IMR-90 (cell line): ENCODE data around the gene CD3E. TPM values are rescaled to one million over a fixed set of nuclear protein-coding genes. Genes with fewer than 3 reads are reported as not detected.

ENCODE experiments used
- ATAC-seq: fragments of 200-7000 bp; cut with Tn5 transposase; 2 replicates; pipeline ENCODE4 v1.9.1; 2020; ENCODE audit warnings: low read depth, mild to moderate bottlenecking, moderate library complexity
- BruUV-seq: library from RNA; stranded (reverse); fragments of 400-500 nt; replicated peaks from 2 replicates; lab custom pipeline; 2021; lab: Mats Ljungman, UMichigan
- CTCF ChIA-PET: fragments of 300-600 bp; formaldehyde crosslinking; extraction: SDS; loops from one replicate; lab custom pipeline; 2021; ENCODE audit warnings: antibody characterized with exemption; lab: Yijun Ruan, JAX
- POLR2A ChIA-PET: fragments of 300-600 bp; sonication (Branson Sonifier 250); formaldehyde crosslinking; loops from one replicate; lab custom pipeline; 2022; ENCODE audit warnings: antibody characterized with exemption; ENCODE audit not compliant: unreplicated experiment; lab: Charles Lee
- DNase-seq: peaks from one replicate; pipeline ENCODE4 v3.0.0; 2013
- H2AFZ ChIP-seq: replicated peaks from 2 replicates; pipeline ENCODE3; 2013; ENCODE audit warnings: low read length, mild to moderate bottlenecking; ENCODE audit not compliant: poor library complexity
- H2AK5ac ChIP-seq: 2 replicates; pipeline ENCODE4 v1.6.1; 2013; ENCODE audit warnings: low read depth, low read length, inconsistent platforms
- H2AK9ac ChIP-seq: replicated peaks from 2 replicates; pipeline ENCODE3; 2013; ENCODE audit warnings: mild to moderate bottlenecking, low read depth, low read length, moderate library complexity; ENCODE audit not compliant: poor library complexity
- H2BK120ac ChIP-seq: 2 replicates; pipeline ENCODE4 v1.6.1; 2013; ENCODE audit warnings: low read depth, low read length, inconsistent platforms
- H2BK15ac ChIP-seq: 3 replicates; pipeline ENCODE4 v1.6.1; 2013; ENCODE audit warnings: low read depth, low read length, inconsistent platforms
- H2BK20ac ChIP-seq: 2 replicates; pipeline ENCODE4 v1.6.1; 2013; ENCODE audit warnings: low read depth, mild to moderate bottlenecking, inconsistent platforms, low read length, moderate library complexity
- H2BK5ac ChIP-seq: 2 replicates; pipeline ENCODE4 v1.6.1; 2013; ENCODE audit warnings: mild to moderate bottlenecking, low read depth, low read length, inconsistent platforms; ENCODE audit not compliant: poor library complexity, severe bottlenecking
- H3K14ac ChIP-seq: replicated peaks from 2 replicates; pipeline ENCODE4 v1.6.1; 2013; ENCODE audit warnings: low read depth, low read length, inconsistent platforms
- H3K18ac ChIP-seq: 2 replicates; pipeline ENCODE4 v1.6.1; 2013; ENCODE audit warnings: low read depth, low read length, control low read depth
- H3K23ac ChIP-seq: 2 replicates; pipeline ENCODE4 v1.6.1; 2013; ENCODE audit warnings: low read depth, low read length, inconsistent platforms
- H3K27ac ChIP-seq: 2 replicates; pipeline ENCODE4 v1.5.1; 2013; ENCODE audit warnings: mild to moderate bottlenecking, control low read depth, low read length; ENCODE audit not compliant: insufficient read depth
- H3K27me3 ChIP-seq: 2 replicates; pipeline ENCODE4 v1.6.1; 2013; ENCODE audit warnings: low read length; ENCODE audit not compliant: control insufficient read depth, insufficient read depth
- H3K36me3 ChIP-seq: 2 replicates; pipeline ENCODE4 v1.6.1; 2013; ENCODE audit warnings: low read length, mixed read lengths; ENCODE audit not compliant: control insufficient read depth, insufficient read depth
- H3K4ac ChIP-seq: 2 replicates; pipeline ENCODE4 v1.6.1; 2013; ENCODE audit warnings: low read depth, low read length, inconsistent platforms
- H3K4me1 ChIP-seq: 2 replicates; pipeline ENCODE4 v1.6.1; 2013; ENCODE audit warnings: low read length, mixed read lengths; ENCODE audit not compliant: control insufficient read depth, insufficient read depth
- H3K4me2 ChIP-seq: 2 replicates; pipeline ENCODE4 v1.6.1; 2013; ENCODE audit warnings: low read depth, mild to moderate bottlenecking, control low read depth, low read length, moderate library complexity
- H3K4me3 ChIP-seq: 2 replicates; pipeline ENCODE4 v1.5.1; 2013; ENCODE audit warnings: low read depth, mild to moderate bottlenecking, control low read depth, low read length, moderate library complexity; ENCODE audit not compliant: insufficient read depth
- H3K56ac ChIP-seq: 2 replicates; pipeline ENCODE4 v1.6.1; 2013; ENCODE audit warnings: low read length, inconsistent platforms; ENCODE audit not compliant: insufficient read depth; ENCODE audit errors: extremely low read depth
- H3K79me1 ChIP-seq, 2 experiments: 2 replicates each; pipeline ENCODE4 v1.6.1; 2013; ENCODE audit warnings: low read length in 2 of 2, inconsistent platforms in 1 of 2, low read depth in 1 of 2
- H3K9ac ChIP-seq: 2 replicates; pipeline ENCODE4 v1.6.1; 2013; ENCODE audit warnings: low read depth, low read length, control low read depth
- H3K9me1 ChIP-seq: 2 replicates; pipeline ENCODE4 v1.6.1; 2013; ENCODE audit warnings: low read length, inconsistent platforms; ENCODE audit not compliant: insufficient read depth
- H3K9me3 ChIP-seq: 2 replicates; pipeline ENCODE4 v1.6.1; 2013; ENCODE audit warnings: low read length; ENCODE audit not compliant: control insufficient read depth, insufficient read depth
- H4K20me1 ChIP-seq: 2 replicates; pipeline ENCODE4 v1.6.1; 2013; ENCODE audit warnings: low read length, inconsistent platforms; ENCODE audit not compliant: insufficient read depth
- H4K5ac ChIP-seq: 2 replicates; pipeline ENCODE4 v1.6.1; 2013; ENCODE audit warnings: mild to moderate bottlenecking, low read depth, low read length, control low read depth
- H4K8ac ChIP-seq, 2 experiments: 2 replicates each; pipeline ENCODE4 v1.6.1; 2013; ENCODE audit warnings: low read depth in 2 of 2, low read length in 2 of 2, control low read depth in 1 of 2, inconsistent platforms in 1 of 2
- H4K91ac ChIP-seq: 2 replicates; pipeline ENCODE4 v1.6.1; 2013; ENCODE audit warnings: low read depth, low read length, inconsistent platforms; ENCODE audit not compliant: insufficient read depth
- RFX5 ChIP-seq: IDR thresholded peaks from 2 replicates; pipeline ENCODE4 v1.8.0; 2012; ENCODE audit warnings: low read depth, mild to moderate bottlenecking, low read length, moderate library complexity
- USF2 ChIP-seq: fragments of 150-350 bp; IDR thresholded peaks from 2 replicates; pipeline ENCODE4 v1.6.1; 2017; ENCODE audit warnings: mild to moderate bottlenecking, antibody characterized with exemption, low read length, low read depth
- WGBS, 2 experiments: methylation state at CpG; one replicate each; pipeline versions ENCODE4 v1.1.5 to v1.1.7; 2013; ENCODE audit warnings: missing lambda C conversion rate in 2 of 2; ENCODE audit not compliant: insufficient read length in 1 of 2; ENCODE audit errors: extremely low coverage in 2 of 2; 5-methylcytosine and 5-hydroxymethylcytosine counted together
- dilution Hi-C: fragments of 300-500 bp; cut with HindIII; formaldehyde crosslinking; loops from one replicate; pipeline ENCODE4 v1.14.3; 2018; ENCODE audit warnings: low sequenced_read_pairs; ENCODE audit not compliant: unreplicated experiment
- in situ Hi-C: fragments of 300-500 bp; cut with MboI; formaldehyde crosslinking; loops from 3 replicates; pipeline ENCODE4 v1.14.3; 2019; ENCODE audit warnings: low sequenced_read_pairs, inconsistent platforms, mixed read lengths
- intact Hi-C: fragments of 100-400 bp; cut with micrococcal nuclease; formaldehyde crosslinking; loops from 2 replicates; pipeline ENCODE4 v1.10.0; 2022
- microRNA-seq, 2 experiments: library from miRNA; stranded (forward) in 1 of 2; unstranded in 1 of 2; fragments of 10-50 nt in 1 of 2; fragments of <30 nt in 1 of 2; gene quantifications in 1 of 2; microRNA quantifications in 1 of 2; one replicate each; pipeline versions ENCODE3 to v1.1.0; 2013 to 2020; ENCODE audit not compliant: insufficient read depth in 1 of 2, insufficient read length in 1 of 2, unreplicated experiment in 1 of 2
- polyA plus RNA-seq, 3 experiments: library from polyadenylated mRNA; depleted of rRNA; stranded (reverse); fragments of >200 nt; gene quantifications; 2 replicates each; pipeline ENCODE4 v1.2.3, GENCODE V29; 2012; ENCODE audit warnings: low replicate concordance in 1 of 3
- small RNA-seq, 5 experiments: library from RNA; depleted of rRNA; stranded (forward); fragments of <200 nt; gene quantifications; one replicate each; pipeline ENCODE3, GENCODE V24; 2012
- total RNA-seq: library from RNA; depleted of rRNA; stranded (reverse); fragments of >200 nt; gene quantifications from 2 replicates; pipeline ENCODE4 v1.2.3, GENCODE V29; 2012; rRNA removed
- TF ChIP-seq, protein P1 (sequence below): fragments of 150-350 bp; IDR thresholded peaks from 2 replicates; pipeline ENCODE4 v1.6.1; 2016; ENCODE audit warnings: low read depth, mild to moderate bottlenecking, low read length, moderate library complexity, borderline replicate concordance

CD3E gene
- total and polyA plus RNA-seq, 2 of the 4 experiments (the other 2 are of a cell fraction), result not detected

- H2BK120ac ChIP-seq, result no peak overlapping the region
- POLR2A ChIA-PET, result no interaction called here
- H3K4ac ChIP-seq, result no peak overlapping the region
These were observed 60.6 kb downstream of the CD3E start for GRCh38 chr11:118364956-118365615.

More at GRCh38 chr11:118364956-118365615, 60.6 kb downstream of the CD3E start:
- Histone ChIP-seq H2AK5ac (no peak overlapping the region), H3K18ac (no peak overlapping the region), H3K79me1 (peaks cover 24 to 32% of the 10 kb centered on the region in 2 experiments), H4K5ac (no peak overlapping the region), H4K91ac (no peak overlapping the region), H3K14ac (no peak overlapping the region), H3K4me3 (no peak overlapping the region), H2BK20ac (no peak overlapping the region), H3K9me3 (no peaks in the 10 kb centered on the region), H3K4me1 (peaks cover 2% of the 10 kb centered on the region; the same call in 1 of the 2 replicates), H4K20me1 (peaks cover 3% of the 10 kb centered on the region; the same call in 1 of the 2 replicates), H3K56ac (no peak overlapping the region), H2AFZ (no peak overlapping the region), H3K27ac (no peak overlapping the region), H3K9ac (no peak overlapping the region), H2BK15ac (no peak overlapping the region), H3K27me3 (no peaks in the 10 kb centered on the region), H2BK5ac (no peak overlapping the region), H3K4me2 (no peak overlapping the region), H4K8ac (no peak overlapping the region), H3K36me3 (peaks cover 19% of the 10 kb centered on the region), H2AK9ac (no peak overlapping the region), H3K9me1 (peaks cover 2% of the 10 kb centered on the region; the same call in 1 of the 2 replicates), H3K23ac (no peak overlapping the region)
- intact Hi-C loops, result no loop called here
- no CpG with 5 or more reads among the region's 3 CpGs for WGBS, 2 experiments
- BruUV-seq, result no TSS peak
- dilution Hi-C loops, result no loop called here
- ATAC-seq (no peak), DNase-seq (no peak)
- CTCF ChIA-PET, result interaction anchor here (1.2 to 1.9 kb wide), 2 partner anchors 17 to 166 kb away, joined by 3 to 4 read pairs; no protein-coding TSS in a partner anchor
- in situ Hi-C loops, result loop anchor here (25.0 kb wide), 1 partner anchor 1003 kb away; no protein-coding TSS in a partner anchor
- no peak for TF ChIP-seq USF2
- TF ChIP-seq, protein P1, sequence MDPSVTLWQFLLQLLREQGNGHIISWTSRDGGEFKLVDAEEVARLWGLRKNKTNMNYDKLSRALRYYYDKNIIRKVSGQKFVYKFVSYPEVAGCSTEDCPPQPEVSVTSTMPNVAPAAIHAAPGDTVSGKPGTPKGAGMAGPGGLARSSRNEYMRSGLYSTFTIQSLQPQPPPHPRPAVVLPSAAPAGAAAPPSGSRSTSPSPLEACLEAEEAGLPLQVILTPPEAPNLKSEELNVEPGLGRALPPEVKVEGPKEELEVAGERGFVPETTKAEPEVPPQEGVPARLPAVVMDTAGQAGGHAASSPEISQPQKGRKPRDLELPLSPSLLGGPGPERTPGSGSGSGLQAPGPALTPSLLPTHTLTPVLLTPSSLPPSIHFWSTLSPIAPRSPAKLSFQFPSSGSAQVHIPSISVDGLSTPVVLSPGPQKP, result no peak
- no peak for TF ChIP-seq RFX5

Small RNA genes within 50 kb of the gene (microRNA-seq; reads per million reads assigned to microRNA genes)
- not detected for gene AP001582.1 (ENCODE audit: insufficient read depth, insufficient read length)

Small RNA genes within 50 kb of the gene (small RNA-seq; reads per million reads assigned to genes)
- 0 reads per million in 5 experiments for gene AP001582.1

Other genes starting within 250 kb of the CD3E start
- not detected in 2 replicates for gene TMPRSS4, start 227.7 kb upstream of the CD3E start, total RNA-seq
- gene TMPRSS4, start 227.7 kb upstream of the CD3E start, polyA plus RNA-seq (2012; rRNA removed), result not detected in 2 replicates
- not detected in 2 replicates for gene SMIM35, start 217.8 kb upstream of the CD3E start, total RNA-seq
- not detected in 2 replicates for gene SMIM35, start 217.8 kb upstream of the CD3E start, polyA plus RNA-seq (2012; rRNA removed)
- under 0.01 and 0.18 TPM in 2 replicates for gene SCN4B, start 151.9 kb upstream of the CD3E start, total RNA-seq
- gene SCN4B, start 151.9 kb upstream of the CD3E start, polyA plus RNA-seq (2012; rRNA removed), result 0.33 and 0.44 TPM in 2 replicates
- under 0.01 TPM in 2 replicates for gene SCN2B, start 128.1 kb upstream of the CD3E start, total RNA-seq
- 0.05 and 0.10 TPM in 2 replicates for gene SCN2B, start 128.1 kb upstream of the CD3E start, polyA plus RNA-seq (2012; rRNA removed)
- not detected in 2 replicates for gene JAML, start 79.7 kb upstream of the CD3E start, total RNA-seq
- not detected in 2 replicates for gene JAML, start 79.7 kb upstream of the CD3E start, polyA plus RNA-seq (2012; rRNA removed)
- 0.36 and 0.56 TPM in 2 replicates for gene MPZL3, start 52.4 kb upstream of the CD3E start, total RNA-seq
- gene MPZL3, start 52.4 kb upstream of the CD3E start, polyA plus RNA-seq (2012; rRNA removed), result 0.14 and 0.15 TPM in 2 replicates
- not detected in 2 replicates for gene MPZL2, start 40.4 kb upstream of the CD3E start, total RNA-seq
- gene MPZL2, start 40.4 kb upstream of the CD3E start, polyA plus RNA-seq (2012; rRNA removed), result not detected in 2 replicates
- gene CD3D, start 38.0 kb downstream of the CD3E start, total RNA-seq, result not detected in 2 replicates
- not detected in 2 replicates for gene CD3D, start 38.0 kb downstream of the CD3E start, polyA plus RNA-seq (2012; rRNA removed)
- gene CD3G, start 39.6 kb downstream of the CD3E start, total RNA-seq, result not detected in 2 replicates
- not detected in 2 replicates for gene CD3G, start 39.6 kb downstream of the CD3E start, polyA plus RNA-seq (2012; rRNA removed)
- 69.7 and 71.1 TPM in 2 replicates for gene UBE4A, start 54.9 kb downstream of the CD3E start, total RNA-seq
- gene UBE4A, start 54.9 kb downstream of the CD3E start, polyA plus RNA-seq (2012; rRNA removed), result 11.4 and 15.2 TPM in 2 replicates
- gene ATP5MG, start 96.9 kb downstream of the CD3E start, total RNA-seq, result 71.1 and 219 TPM in 2 replicates
- 144 and 149 TPM in 2 replicates for gene ATP5MG, start 96.9 kb downstream of the CD3E start, polyA plus RNA-seq (2012; rRNA removed)
- gene KMT2A, start 131.8 kb downstream of the CD3E start, total RNA-seq, result 19.7 and 21.1 TPM in 2 replicates
- gene KMT2A, start 131.8 kb downstream of the CD3E start, polyA plus RNA-seq (2012; rRNA removed), result 15.0 and 18.2 TPM in 2 replicates
- not detected in 2 replicates for gene TTC36, start 222.7 kb downstream of the CD3E start, total RNA-seq
- not detected in 2 replicates for gene TTC36, start 222.7 kb downstream of the CD3E start, polyA plus RNA-seq (2012; rRNA removed)
- 14.0 and 14.2 TPM in 2 replicates for gene TMEM25, start 226.5 kb downstream of the CD3E start, total RNA-seq
- gene TMEM25, start 226.5 kb downstream of the CD3E start, polyA plus RNA-seq (2012; rRNA removed), result 37.1 and 41.7 TPM in 2 replicates